NCI-H446 treated with DMSO at 0.1 percent for 48 hours (cell line): ENCODE measurements around the gene RGL1.
A peak's percentile ranks its signal among the peaks of the same experiment; 100 is the strongest.
"Not testable (repeated sequence)": the region's sequence is repeated elsewhere in the genome, so short reads cannot be mapped to it uniquely, and the experiment has no call there.

Experiments used
- DNase-seq: peaks from one replicate; lab custom pipeline; 2025; lab: John Stamatoyannopoulos, UW

RGL1 gene

DNA sequence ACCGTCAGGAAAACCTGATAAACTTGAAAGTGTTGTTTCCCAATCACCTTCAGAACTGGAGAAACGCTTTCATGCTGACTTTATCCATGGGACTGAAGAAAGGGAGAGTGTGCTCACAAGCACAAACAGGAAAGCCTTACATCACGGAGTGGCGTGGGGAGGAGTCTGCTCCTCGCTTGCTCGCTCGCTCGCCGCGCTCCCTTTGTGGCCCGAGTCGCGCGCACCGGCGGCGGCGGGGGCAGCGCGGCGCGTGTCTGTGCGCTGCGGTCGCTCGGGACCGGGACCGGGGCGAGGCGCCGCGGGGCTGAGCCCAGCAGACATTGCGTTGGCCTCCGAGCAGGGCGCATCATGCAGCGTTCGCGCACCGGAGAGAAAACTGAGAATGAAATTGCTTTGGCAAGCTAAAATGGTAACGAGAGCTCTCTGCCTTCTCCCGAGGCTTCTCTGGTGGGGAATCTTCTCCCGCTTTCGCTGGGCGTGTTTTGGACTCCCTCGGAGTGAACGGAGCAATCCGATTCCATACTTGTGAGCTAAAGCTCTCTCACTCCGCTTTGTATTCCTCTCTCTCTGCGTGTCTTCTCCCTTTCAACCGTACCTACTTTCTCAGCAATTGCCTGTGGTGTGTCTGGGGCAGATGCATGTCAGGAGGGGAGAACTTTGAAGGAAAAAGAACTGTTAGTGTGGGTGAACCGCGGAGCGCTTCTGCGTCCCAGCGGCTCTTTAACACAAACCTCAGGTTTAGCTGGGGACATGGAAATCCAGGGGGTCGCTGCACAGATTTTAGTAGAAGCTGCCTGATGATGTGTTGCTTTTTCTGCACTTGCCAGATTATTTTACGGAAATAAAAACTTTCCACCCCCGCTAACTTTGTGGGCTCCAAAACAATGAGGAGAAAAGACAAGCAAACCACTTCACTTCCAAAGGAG, at the start of gene RGL1:
Gene RGL1, plus strand, starts transcription at position 205 of the 926 bp plus-strand sequence. Its CDS starts 178 bp downstream, at position 383.
- DNase-seq, result peak; percentile 64

DNA sequence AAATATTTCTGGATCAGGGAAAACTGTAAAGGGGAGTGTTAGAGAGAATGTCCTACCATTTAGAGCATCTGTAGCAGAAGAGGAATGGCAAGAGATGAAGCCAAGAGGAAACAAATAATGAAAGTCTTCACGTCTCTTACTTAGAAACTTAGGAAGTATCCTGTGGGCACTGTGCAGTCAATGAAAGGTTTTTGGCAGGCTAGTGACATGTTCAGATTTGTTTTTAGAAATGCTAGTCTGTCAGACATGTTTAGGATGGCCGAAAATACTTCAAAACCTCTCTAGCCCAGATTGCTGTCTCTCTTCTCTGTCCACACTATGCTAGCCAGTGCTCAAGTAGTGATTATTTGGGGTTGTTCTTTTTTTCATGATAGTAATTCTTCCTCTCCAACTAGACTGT, 48.6 kb upstream of the RGL1 start:
- no peak for DNase-seq

DNA sequence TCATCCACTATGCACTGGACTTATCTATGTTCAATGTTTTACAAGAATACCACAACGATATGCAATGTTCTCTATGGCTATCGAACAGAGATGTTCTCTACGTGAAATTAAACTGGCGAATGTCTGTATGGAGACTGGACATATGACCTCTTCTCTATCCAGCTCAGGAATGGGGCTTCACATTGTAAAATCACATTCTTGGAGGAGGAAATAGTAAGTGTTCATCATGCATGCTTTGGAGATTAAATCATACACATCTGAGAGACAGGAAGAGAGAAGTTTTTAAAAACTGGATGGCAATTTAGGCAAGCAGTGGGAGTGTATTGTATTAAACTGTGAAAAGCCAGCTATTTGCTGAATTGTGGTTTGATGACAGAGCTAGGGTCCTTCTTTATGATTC, 47.9 kb upstream of the RGL1 start:
- no peak for DNase-seq

DNA sequence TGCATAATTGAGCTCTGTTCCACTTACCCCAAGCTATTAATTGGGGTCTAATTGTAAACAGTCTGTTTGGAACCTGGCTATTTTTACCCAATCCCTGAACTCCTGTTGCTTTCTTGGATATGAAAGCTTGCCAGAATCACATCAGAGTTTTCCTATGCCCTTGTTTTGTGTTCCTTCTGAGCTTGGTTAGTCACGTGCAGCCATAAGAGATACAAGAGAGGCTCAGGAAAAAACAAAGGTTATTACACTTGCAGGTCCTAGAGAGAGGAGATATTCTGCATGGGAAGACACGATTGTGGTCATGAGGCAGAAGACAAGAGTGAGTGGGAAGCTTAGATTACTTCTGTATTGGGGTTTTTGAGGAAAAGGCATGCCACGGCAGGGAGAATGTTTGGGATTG, 46.0 kb upstream of the RGL1 start:
- DNase-seq, result no peak

DNA sequence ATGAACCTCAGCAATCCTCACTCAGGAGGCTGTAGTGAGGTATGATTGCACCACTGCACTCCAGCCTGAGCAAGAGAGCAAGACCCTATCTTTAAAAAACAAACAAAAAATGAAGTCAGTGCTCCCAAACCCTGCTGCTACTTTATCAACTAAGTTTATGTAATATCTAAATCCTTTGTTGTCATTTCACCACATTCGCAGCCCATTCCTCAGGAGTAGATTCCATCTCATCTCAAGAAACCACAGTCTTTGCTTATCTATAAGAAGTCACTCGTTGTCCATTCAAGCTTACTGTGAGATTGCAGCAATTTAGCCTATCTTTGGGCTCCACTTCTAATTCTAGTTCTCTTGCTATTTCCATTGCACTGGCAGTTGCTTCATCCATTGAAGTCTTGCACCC, 44.3 kb upstream of the RGL1 start:
- DNase-seq, result no peak

DNA sequence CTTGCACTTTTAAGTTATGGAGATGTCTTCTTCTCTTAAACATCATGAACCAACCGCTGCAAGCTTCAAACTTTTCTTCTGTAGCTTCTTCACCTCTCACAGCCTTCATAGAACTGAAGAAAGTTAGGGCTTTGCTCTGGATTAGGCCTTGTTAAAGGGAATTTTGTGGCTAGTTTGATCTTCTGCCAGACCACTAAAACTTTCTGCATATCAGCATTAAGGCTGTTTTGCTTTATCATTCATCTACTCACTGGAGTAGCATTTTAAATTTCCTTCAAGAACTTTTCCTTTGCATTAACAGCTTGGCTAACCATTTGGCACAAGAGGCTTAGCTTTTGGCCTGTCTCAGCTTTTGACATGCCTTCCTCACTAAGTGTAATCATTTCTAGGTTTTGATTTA, 43.0 kb upstream of the RGL1 start:
- DNase-seq, result no peak

DNA sequence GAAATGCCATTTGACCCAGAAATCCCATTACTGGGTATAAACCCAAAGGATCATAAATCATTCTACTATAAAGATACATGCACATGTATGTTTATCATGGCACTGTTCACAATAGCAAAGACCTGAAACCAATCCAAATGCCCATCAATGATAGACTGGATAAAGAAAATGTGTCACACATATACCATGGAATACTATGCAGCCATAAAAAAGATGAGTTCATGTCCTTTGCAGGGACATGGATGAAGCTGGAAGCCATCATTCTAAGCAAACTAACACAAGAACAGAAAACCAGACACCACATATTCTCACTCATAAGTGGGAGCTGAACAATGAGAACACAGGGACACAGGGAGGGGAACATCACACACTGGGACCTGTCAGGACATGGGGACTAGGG, 42.1 kb upstream of the RGL1 start:
- not testable (repeated sequence) for DNase-seq

DNA sequence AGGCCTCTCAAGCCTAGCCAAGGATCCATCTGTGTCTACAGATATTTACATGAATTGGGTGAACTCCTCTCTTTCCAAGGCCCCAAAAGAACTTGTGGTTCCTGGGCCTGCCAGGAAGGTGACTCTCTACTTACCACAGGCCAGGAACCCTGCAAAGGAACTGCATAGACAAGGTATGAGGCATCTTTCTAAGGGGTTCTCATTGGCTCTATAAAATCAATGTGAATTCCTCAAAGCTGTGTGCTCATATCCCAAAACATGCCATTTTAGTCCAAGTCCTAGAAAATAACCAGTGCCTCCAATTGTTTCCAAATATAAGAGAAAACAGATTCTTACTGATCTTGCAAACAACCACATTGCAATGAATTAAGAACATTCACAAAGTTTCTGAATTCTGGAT, 39.9 kb upstream of the RGL1 start:
- DNase-seq, result no peak

DNA sequence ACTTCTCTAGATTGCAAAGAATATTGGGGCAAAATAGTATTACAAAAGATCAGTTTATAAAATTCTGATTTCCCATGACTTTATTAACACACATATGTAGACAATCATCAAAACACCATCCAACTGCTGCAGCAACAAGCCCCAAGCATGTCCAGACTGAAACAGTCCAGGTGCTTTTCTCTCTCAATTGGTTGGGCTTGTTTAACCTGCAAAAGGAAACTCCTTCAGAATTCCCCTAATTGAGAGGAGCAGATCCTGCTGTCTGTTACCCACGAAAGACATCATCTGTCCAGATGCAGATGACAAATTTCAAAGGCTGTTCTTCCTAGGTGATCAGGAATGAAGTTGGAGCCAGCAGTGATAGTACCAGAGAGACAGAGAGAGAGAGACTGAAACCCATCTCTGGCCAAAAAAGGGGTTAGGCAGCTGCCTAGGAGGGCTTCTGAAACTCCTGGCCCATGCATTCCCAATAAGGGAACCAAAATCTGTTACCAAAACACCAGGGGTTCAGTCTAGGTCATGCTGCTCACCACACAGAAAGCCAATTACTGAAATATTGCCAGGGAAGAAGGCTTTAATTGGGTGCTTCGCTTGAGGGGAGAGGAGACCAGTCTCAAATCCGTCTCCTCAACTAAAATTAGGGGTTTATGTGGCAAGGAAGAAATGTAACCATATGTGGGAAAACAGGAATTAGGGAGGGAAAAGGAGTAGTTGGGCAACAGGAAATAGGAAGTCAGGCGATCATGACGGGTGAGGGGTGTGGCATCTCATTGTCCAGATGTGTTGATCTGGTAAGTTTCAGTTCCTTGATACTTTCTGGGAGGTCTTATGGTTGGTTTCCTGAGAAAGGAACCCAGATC, 34.7 kb upstream of the RGL1 start:
- DNase-seq, result no peak

DNA sequence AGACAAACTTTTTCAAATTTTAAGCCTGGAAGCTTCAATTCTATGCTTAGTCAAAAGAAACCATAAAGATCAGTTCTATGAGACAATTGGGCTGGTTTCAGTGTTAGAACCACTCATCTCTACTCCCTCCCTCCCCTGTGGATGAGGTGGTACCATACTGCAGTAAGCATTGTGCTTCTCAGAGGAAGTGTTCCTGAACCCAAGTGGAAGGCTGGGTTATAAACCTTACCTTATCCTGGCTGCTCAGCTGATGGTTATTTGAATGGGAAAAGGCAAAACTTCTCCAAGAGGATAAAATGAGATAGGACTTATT, 34.1 kb upstream of the RGL1 start:
- DNase-seq, result no peak

DNA sequence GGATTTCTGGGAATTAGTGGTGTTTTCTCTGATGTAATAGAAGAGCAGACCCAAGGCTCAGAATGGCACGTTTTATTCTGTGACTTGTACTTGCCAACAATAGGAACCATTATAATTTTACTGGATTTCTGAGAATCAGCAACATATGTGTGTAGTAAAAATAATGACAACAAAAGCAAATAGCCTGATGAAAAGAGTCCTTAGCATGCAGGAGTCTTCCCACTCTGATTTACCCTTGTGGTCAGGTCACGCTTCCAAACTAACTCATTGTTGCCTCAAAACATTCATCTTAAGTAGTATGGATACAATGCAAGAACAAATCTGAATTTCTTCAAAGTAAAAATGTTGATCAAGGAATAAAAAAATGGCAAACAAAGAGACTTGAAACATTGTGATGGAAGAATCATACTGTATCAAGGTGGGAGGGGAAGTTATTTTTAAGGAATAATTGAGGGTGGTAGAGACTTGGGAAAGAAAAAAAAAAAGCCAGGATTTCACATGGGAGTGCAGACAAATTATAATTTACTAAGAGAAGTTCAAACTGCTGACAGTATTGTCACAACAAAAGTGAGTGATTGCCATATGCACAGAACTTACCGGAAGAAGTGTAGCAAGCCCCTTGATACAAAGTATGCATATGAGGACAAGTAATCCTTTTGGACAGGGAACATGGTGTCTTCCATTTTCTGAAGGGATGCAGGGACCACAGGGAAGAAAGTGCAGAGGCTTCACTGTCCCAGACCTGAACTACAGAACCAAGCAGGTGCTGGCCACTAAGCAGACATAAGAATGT, 31.2 kb upstream of the RGL1 start:
- DNase-seq, result no peak

DNA sequence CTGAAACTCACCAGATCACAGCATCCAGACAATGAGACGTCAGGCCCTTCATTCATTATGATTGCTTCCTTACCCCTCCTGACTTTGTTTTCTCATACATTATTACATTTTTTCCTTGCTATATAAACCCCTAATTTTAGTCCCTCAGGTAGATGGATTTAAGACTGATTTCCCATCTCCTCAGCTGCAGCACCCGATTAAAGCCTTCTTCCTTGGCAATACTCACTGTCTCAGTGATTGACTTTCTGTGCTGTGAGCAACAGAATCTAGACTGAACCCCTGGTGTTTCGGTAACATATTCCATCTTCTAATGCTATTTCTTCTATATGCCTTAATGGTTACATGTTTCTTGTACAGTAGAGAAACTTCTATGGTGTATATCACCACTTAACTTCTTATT, 30.0 kb upstream of the RGL1 start:
- DNase-seq, result no peak

DNA sequence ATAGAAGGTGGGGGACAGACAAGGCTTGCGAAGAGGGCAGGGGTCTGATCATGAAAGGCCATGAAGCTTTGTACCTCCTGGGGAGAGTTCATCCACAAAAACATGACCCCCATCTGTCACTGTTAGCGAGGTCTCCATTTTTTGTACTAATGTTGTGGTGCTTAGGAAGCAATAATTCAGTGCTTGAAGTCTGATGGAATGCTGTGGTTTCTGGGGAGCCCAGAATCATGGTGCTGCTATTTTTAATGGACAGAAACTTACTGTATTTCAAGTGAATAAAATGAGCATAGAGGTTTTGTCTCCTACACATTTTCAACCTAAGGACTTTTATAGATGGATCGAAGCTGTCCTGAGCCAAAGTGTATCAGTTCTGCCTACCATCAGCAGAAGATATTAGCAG, 28.2 kb upstream of the RGL1 start:
- no peak for DNase-seq

DNA sequence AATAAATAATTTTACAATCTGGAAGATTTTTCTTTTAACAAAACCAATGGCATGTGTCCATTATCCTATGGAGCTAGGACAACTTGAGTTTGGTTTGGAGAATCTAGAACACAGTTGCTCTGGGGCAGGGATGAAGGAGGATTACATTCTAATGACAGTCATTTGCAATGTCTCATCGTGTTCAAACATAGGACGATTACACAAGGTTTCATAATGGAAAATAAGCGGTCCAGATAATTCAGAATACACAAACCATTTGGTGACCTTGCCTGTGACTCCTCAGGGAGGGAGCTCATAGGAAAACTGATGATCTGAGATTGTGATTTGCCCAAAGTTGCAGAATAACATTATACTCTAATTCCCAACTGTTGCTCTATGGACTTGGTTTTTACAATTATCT, 27.6 kb upstream of the RGL1 start:
- no peak for DNase-seq

DNA sequence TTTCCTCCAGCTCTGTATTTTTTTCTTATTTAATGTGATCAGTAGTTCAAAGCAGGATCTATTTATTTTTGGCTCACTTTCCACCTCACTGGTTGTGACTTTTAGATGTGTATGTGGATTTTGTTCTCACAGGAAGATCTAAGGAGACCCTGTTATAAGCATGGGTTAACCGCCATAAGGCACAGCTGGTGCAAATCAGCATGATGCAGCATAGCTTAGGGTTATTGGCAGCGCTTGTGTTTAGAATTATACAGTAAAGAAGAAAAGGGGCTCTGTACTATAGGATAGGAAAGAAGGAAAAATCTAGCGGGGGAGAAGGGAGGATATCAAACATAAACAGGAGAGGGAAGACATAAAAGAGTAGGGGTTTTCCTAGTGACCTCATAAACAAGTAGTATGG, 26.9 kb upstream of the RGL1 start:
- DNase-seq, result peak; percentile 79

DNA sequence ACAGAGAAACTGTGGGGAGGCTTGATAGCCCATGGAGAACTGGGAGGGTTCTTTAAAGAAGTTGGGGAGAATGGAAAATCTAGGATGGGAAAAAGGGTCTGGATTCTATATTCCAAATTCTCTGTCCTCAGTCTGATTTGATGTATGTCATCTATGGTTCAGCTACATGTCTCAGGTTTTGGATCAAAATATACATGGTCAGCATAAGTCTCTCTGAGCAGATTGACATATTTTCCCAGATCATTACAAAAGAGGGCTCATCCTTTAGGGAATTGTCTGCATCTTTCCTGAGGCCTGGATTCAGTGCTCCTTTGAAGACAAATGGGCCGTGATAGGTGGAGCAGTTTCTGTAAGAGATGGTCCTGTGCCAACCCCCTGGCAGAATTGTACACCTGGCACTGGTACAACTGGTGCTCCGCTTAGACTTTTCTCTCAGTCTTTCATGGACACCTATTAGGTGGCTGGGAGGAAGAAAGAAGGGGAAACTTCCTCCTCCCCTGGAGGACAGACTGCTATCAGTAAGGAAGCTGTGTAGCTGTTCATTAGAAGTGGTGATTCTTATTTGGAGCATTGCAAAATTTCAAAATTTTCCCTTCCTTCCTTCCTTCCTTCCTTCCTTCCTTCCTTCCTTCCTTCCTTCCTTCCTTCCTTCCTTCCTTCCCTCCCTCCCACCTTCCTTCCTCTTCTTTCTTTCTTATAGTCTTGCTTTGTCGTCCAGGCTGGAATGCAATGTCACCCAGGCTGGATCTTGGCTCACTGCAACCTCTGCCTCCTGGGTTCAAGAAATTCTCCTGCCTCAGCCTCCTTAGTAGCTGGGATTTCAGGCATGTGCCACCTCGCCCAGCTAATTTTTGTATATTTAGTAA, 26.1 kb upstream of the RGL1 start:
- peak; percentile 92 for DNase-seq

DNA sequence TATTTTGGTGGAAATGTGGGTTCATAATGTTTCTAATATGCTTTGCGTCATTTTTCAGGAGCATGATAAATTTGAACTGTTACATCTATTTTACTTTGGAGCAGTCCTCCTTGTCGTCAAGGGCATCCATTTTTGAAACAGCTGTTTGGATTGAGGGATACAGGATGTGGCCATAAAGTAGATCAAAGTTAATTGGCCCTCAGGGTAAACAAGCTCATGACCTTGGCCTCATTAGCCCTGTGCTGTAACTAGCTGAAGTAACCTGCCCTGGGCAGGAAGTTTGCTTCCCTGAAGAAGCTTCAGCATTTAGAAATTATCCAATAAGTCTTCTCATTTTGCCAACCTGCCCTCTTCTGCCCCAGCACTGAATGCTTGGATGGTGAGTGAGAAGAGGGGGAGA, 24.8 kb upstream of the RGL1 start:
- DNase-seq, result no peak

DNA sequence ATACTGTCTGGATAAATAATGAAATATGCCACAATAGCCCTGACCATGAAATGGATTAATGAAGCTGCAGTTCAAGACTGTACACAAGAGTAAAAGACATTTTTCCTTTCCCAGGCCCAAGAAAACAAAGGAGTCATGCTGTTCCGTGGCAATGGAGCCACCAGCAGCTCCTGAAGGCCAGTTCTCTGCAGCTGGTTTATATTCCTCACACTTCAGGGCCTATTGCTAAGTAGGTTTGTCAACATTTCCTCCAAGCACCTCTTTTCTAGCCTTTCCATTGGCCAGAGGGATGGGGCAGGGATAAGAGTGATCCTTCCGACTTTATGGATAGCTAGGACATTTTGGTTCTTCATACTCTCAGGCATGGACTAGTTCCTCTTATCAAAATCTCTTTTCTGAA, 24.2 kb upstream of the RGL1 start:
- DNase-seq, result peak; percentile 16

DNA sequence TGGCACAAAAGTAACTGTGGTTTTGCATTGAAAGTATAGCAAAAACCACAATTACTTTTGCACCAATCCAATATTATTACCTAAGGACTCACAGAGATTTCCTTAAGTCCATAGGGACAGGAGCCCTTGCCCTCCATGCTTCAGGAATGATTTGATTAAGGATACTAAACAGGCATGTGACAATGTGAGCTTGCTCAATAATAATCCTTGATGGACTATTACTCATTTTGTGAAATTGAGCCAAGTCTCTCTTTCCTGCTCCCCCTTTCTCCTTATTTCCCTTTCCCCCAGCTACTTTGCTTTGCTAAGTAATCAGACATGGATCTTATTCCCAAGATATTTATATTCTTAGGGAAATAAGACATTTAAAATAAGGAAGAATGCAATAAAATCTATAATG, 21.6 kb upstream of the RGL1 start:
- peak; percentile 46 for DNase-seq

DNA sequence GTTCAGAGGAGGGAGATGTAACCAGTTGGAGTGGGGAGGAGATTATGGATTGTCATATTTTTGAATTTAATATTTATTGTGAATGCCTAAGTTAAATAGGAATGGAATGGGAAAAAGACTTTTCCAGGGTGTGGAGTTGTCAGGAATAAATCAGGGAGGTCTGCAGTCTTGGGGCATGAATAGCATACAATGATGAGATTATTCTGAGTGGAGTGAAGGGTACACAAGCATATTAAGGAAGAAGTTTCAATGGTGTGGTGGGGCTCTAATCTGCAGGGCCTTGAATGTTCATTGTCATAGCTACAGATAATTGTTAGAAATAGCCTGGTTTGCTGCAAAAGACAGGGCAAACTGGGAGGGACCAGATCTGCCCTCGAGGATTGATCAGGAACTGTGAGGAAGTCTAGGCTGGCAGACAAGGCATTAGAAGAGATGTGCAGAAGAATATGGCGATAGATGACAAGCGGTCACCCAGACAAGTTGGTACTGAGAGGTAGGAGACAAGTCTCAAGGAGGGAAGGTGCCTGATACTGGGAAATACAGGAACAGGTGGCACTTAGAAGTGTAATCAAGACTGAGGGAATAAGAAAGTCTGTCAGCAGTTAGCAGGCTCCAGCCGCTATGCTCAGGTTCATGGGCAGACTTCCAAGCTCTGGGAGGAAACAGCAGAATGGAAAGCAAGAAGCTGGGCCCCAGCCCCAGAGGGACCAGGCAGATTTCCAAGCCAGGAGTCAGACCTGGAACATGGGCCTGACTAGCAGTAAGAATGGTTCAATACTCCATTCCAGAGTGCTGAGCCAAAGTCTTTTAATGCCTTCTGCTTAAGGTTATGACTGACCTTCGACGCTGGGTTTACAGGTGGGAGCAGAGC, 20.9 kb upstream of the RGL1 start:
- peak; percentile 96 for DNase-seq
